Naive thymus-derived CD8-positive, alpha-beta T cell (primary cell): ENCODE data around the gene DHRS9. TPM values are rescaled to one million over a fixed set of nuclear protein-coding genes. Genes with fewer than 3 reads are reported as not detected.

Source experiments
- polyA plus RNA-seq, 3 donors: library from polyadenylated mRNA; unstranded; fragments of 300-500 nt; fragmentation: Illumina TruSeq; gene quantifications; one replicate each; pipeline ENCODE4 v1.2.3, GENCODE V29; 2021
- total RNA-seq, 8 experiments: library from RNA in 2 of 8; stranded (reverse) in 2 of 8; gene quantifications; one replicate each; pipeline ENCODE4 v1.2.3 and lab custom pipeline; 2021 to 2026

Gene DHRS9
- total and polyA plus RNA-seq, 5 experiments from 2014 or later: not detected

Other genes starting within 250 kb of the DHRS9 start
- gene SPC25, start 179.1 kb upstream of the DHRS9 start, total RNA-seq: under 1 TPM in 1 of 2 experiments, not detected in 1; 0.26 TPM
- not detected for gene SPC25, start 179.1 kb upstream of the DHRS9 start, polyA plus RNA-seq
- not detected for gene G6PC2, start 168.3 kb upstream of the DHRS9 start, total RNA-seq
- not detected for gene G6PC2, start 168.3 kb upstream of the DHRS9 start, polyA plus RNA-seq
- gene ABCB11, start 38.2 kb upstream of the DHRS9 start, total RNA-seq: under 1 TPM in 1 of 2 experiments, not detected in 1; 0.08 TPM
- not detected for gene ABCB11, start 38.2 kb upstream of the DHRS9 start, polyA plus RNA-seq